Measurements from ENCODE around the gene DNAJC4.
A peak's percentile ranks its signal among the peaks of the same experiment; 100 is the strongest.

Gene DNAJC4

GRCh38 chr11:64198511-64198910 lies 31.8 kb upstream of the DNAJC4 start:
- no peaks in the 10 kb centered on the region for H3K9me3 ChIP-seq (ENCODE audit: control insufficient read depth, insufficient read depth, low read length)
- H3K36me3 ChIP-seq (ENCODE audit: control insufficient read depth, insufficient read depth, low read length), result peaks cover 61% of the 10 kb centered on the region
- H3K27me3 ChIP-seq (ENCODE audit: control insufficient read depth, insufficient read depth, low read length), result no peaks in the 10 kb centered on the region
- WGBS (ENCODE audit: insufficient coverage, insufficient read length), result no CpG with 5 or more reads among the region's 2 CpGs
- H3K27ac ChIP-seq (ENCODE audit: low read length), result no peak overlapping the region
- H3K4me3 ChIP-seq (ENCODE audit: low read length), result no peak overlapping the region
- DNase-seq (ENCODE audit: low read depth, low spot score), result no peak
- H3K4me1 ChIP-seq (ENCODE audit: control insufficient read depth, insufficient read depth, low read length), result no peaks in the 10 kb centered on the region

DNA sequence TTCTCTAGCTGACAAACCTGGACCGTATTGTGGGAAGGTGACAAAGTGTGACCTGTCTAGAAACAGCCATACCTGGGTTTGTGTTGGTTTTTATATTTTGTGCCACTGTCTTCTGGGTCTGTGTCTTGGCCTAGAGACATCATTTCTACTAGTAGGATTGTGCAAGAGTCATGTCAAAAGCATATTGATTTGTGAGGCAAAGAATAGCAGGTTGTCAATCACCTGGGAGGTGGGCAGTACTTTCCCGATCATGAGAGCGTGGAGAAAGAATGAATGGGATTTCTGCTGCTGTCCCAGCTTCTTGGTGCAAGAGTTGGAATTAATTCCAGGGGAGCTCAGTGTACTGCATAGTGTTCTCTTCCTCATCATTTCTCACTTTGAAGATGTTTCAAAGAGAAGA lies 28.8 kb upstream of the DNAJC4 start:
- Histone ChIP-seq H3K36me3 (ENCODE audit: control insufficient read depth, insufficient read depth, low read length) (peaks cover 59% of the 10 kb centered on the region), H3K4me1 (ENCODE audit: control insufficient read depth, insufficient read depth, low read length) (no peaks in the 10 kb centered on the region)
- WGBS (ENCODE audit: insufficient coverage, insufficient read length), result no CpG with 5 or more reads among the region's 3 CpGs

DNA sequence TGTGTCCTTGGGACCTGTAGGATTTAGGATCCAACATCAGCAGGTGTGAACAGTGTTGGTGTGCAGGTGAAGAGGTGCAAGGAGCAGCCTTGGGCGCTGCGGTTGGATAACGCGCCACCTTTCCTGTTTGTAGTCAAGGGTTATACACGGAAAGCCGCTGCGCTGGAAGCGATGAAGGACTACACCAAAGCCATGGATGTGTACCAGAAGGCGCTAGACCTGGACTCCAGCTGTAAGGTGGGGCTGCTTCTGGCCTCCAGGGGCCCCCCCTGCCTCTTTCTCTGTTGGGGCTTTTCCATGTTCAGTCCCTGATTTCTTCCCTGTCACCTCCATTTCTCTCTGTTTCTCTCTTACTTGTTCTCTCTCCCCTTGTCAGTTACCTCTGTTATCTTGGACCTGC lies 27.4 kb upstream of the DNAJC4 start:
- no peak overlapping the region for H3K4me3 ChIP-seq (ENCODE audit: low read length)
- peaks cover 57% of the 10 kb centered on the region for H3K36me3 ChIP-seq (ENCODE audit: control insufficient read depth, insufficient read depth, low read length)

More for the DNA sequence above, 28.8 kb upstream of the DNAJC4 start:
- Histone ChIP-seq H3K4me3 (ENCODE audit: low read length) (no peak overlapping the region), H3K27me3 (ENCODE audit: control insufficient read depth, insufficient read depth, low read length) (no peaks in the 10 kb centered on the region), H3K27ac (ENCODE audit: low read length) (no peak overlapping the region), H3K9me3 (ENCODE audit: control insufficient read depth, insufficient read depth, low read length) (no peaks in the 10 kb centered on the region)
- DNase-seq (ENCODE audit: low read depth, low spot score), result no peak

DNA sequence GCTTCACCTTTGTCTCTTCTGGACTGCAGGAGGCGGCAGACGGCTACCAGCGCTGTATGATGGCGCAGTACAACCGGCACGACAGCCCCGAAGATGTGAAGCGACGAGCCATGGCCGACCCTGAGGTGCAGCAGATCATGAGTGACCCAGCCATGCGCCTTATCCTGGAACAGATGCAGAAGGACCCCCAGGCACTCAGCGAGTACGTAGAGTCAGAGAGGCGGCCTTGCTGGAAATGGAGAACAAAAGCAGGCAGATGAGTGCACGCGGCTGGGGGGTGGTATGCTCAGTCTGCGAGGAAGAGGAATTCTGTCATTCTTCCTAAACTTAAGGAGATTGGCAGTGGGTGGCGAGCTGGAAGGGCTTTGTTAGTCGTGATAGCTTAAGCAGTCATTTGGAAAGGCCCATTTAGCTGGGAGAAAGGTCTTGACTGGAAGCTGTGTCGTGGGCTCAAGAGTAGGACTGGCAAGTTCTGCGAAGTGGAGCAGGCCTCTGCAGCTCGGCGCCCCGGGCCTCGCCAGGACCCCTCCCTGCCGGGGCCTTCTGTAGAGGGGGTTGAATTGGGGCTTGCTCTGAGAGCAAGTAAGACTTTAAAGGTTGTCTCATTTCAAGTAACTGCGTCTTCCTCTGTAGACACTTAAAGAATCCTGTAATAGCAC lies 26.8 kb upstream of the DNAJC4 start:
- Histone ChIP-seq H3K9me3 (ENCODE audit: control insufficient read depth, insufficient read depth, low read length) (no peaks in the 10 kb centered on the region), H3K27me3 (ENCODE audit: control insufficient read depth, insufficient read depth, low read length) (no peaks in the 10 kb centered on the region), H3K4me3 (ENCODE audit: low read length) (no peak overlapping the region), H3K36me3 (ENCODE audit: control insufficient read depth, insufficient read depth, low read length) (peaks cover 52% of the 10 kb centered on the region), H3K4me1 (ENCODE audit: control insufficient read depth, insufficient read depth, low read length) (peaks cover 2% of the 10 kb centered on the region; the same call in 1 of the 2 replicates), H3K27ac (ENCODE audit: low read length) (no peak overlapping the region)
- no peak for DNase-seq (ENCODE audit: low read depth, low spot score)
- WGBS (ENCODE audit: insufficient coverage, insufficient read length), result no CpG with 5 or more reads among the region's 27 CpGs

More for the DNA sequence above, 27.4 kb upstream of the DNAJC4 start:
- Histone ChIP-seq H3K27me3 (ENCODE audit: control insufficient read depth, insufficient read depth, low read length) (no peaks in the 10 kb centered on the region), H3K27ac (ENCODE audit: low read length) (no peak overlapping the region), H3K9me3 (ENCODE audit: control insufficient read depth, insufficient read depth, low read length) (no peaks in the 10 kb centered on the region), H3K4me1 (ENCODE audit: control insufficient read depth, insufficient read depth, low read length) (peaks cover 2% of the 10 kb centered on the region; the same call in 1 of the 2 replicates)
- WGBS (ENCODE audit: insufficient coverage, insufficient read length), result no CpG with 5 or more reads among the region's 9 CpGs
- DNase-seq (ENCODE audit: low read depth, low spot score), result no peak

DNA sequence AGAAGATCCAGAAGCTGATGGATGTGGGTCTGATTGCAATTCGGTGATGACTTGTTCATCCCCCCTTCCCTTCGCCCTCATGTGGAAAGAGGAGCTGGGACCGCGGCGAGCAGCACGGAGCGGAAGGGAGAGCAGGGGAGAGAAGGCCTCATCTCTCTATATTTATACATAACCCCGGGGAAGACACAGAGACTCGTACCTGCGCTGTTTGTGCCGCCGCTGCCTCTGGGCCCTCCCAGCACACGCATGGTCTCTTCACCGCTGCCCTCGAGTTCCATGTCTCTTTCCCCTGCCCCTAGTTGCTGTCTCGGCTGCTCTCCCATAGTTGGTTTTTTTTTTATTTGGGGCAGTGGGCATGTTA lies 26.3 kb upstream of the DNAJC4 start:
- H3K27me3 ChIP-seq (ENCODE audit: control insufficient read depth, insufficient read depth, low read length), result no peaks in the 10 kb centered on the region
- peaks cover 2% of the 10 kb centered on the region; the same call in 1 of the 2 replicates for H3K4me1 ChIP-seq (ENCODE audit: control insufficient read depth, insufficient read depth, low read length)
- DNase-seq (ENCODE audit: low read depth, low spot score), result no peak
- H3K9me3 ChIP-seq (ENCODE audit: control insufficient read depth, insufficient read depth, low read length), result no peaks in the 10 kb centered on the region
- peaks cover 52% of the 10 kb centered on the region for H3K36me3 ChIP-seq (ENCODE audit: control insufficient read depth, insufficient read depth, low read length)
- H3K4me3 ChIP-seq (ENCODE audit: low read length), result no peak overlapping the region
- H3K27ac ChIP-seq (ENCODE audit: low read length), result no peak overlapping the region
- WGBS (ENCODE audit: insufficient coverage, insufficient read length), result no CpG with 5 or more reads among the region's 16 CpGs

- Histone ChIP-seq H3K4me1 (ENCODE audit: control insufficient read depth, insufficient read depth, low read length) (peaks cover 2% of the 10 kb centered on the region; the same call in 1 of the 2 replicates), H3K36me3 (ENCODE audit: control insufficient read depth, insufficient read depth, low read length) (peaks cover 52% of the 10 kb centered on the region), H3K27me3 (ENCODE audit: control insufficient read depth, insufficient read depth, low read length) (no peaks in the 10 kb centered on the region), H3K4me3 (ENCODE audit: low read length) (no peak overlapping the region), H3K9me3 (ENCODE audit: control insufficient read depth, insufficient read depth, low read length) (no peaks in the 10 kb centered on the region), H3K27ac (ENCODE audit: low read length) (no peak overlapping the region)
- DNase-seq (ENCODE audit: low read depth, low spot score), result peak; percentile 63
- WGBS (ENCODE audit: insufficient coverage, insufficient read length), result no CpG with 5 or more reads among the region's 7 CpGs
Observed at GRCh38 chr11:64204464-64204989, 25.8 kb upstream of the DNAJC4 start.

DNA sequence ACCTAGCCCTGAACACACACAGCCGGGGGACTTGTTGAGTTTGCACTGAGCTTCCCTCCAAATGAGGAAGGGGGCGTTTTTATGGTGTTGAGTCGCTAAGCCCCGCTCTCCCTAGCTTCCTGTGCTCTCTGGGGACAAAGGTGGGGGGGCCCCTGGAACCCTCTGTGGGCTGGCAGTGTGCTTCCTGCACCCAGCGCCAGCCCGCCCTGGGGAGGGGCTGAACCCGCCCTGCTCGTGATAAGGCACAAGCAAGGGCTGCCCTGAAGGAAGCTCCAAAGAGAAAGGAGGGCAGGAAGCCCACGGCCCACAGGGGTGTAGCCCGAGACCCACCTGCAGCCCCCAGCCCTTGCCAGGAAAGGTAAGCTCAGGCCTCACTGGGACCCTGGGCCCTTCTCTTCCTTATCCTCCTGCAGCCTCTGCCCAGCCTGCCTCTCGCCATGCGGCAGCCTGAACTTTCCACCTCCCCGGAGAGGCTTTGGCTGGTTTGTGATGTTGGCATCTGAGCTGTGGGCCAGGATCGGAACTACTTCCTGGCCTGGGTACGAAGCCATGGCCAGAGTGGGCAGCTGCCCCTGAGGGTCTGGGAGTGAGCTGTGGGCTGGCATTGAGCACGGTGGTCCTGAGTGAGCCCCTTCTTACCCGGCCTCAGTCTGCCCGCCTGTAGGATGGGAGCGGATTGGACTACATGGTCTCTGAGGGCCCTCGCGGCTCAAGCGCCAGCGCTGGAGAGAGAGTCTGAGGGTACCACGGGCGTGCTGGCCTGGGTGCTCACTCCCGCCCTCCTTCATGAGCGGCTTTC lies 23.7 kb upstream of the DNAJC4 start, which contains the start of gene FERMT3:
TSS of gene FERMT3 (plus strand) at position 265 of the 799 bp plus-strand sequence. CDS start 644 bp downstream, outside the sequence.
- no peaks in the 10 kb centered on the region for H3K9me3 ChIP-seq (ENCODE audit: control insufficient read depth, insufficient read depth, low read length)
- no peak within 1 kb of the TSS for H3K27ac ChIP-seq (ENCODE audit: low read length)
- H3K36me3 ChIP-seq (ENCODE audit: control insufficient read depth, insufficient read depth, low read length), result peaks cover 41% of the 10 kb centered on the region
- peaks cover 2% of the 10 kb centered on the region; the same call in 1 of the 2 replicates for H3K4me1 ChIP-seq (ENCODE audit: control insufficient read depth, insufficient read depth, low read length)
- DNase-seq (ENCODE audit: low read depth, low spot score), result no peak
- no peaks in the 10 kb centered on the region for H3K27me3 ChIP-seq (ENCODE audit: control insufficient read depth, insufficient read depth, low read length)
- WGBS (ENCODE audit: insufficient coverage, insufficient read length), result no CpG with 5 or more reads among the region's 27 CpGs
- H3K4me3 ChIP-seq (ENCODE audit: low read length), result no peak within 1 kb of the TSS

GRCh38 chr11:64207256-64208085 lies 22.9 kb upstream of the DNAJC4 start:
- H3K9me3 ChIP-seq (ENCODE audit: control insufficient read depth, insufficient read depth, low read length), result no peaks in the 10 kb centered on the region
- peaks cover 2% of the 10 kb centered on the region; the same call in 1 of the 2 replicates for H3K4me1 ChIP-seq (ENCODE audit: control insufficient read depth, insufficient read depth, low read length)
- no peaks in the 10 kb centered on the region for H3K27me3 ChIP-seq (ENCODE audit: control insufficient read depth, insufficient read depth, low read length)
- DNase-seq (ENCODE audit: low read depth, low spot score), result no peak
- peaks cover 36% of the 10 kb centered on the region for H3K36me3 ChIP-seq (ENCODE audit: control insufficient read depth, insufficient read depth, low read length)
- H3K4me3 ChIP-seq (ENCODE audit: low read length), result no peak overlapping the region
- WGBS (ENCODE audit: insufficient coverage, insufficient read length), result no CpG with 5 or more reads among the region's 30 CpGs
- H3K27ac ChIP-seq (ENCODE audit: low read length), result no peak overlapping the region

DNA sequence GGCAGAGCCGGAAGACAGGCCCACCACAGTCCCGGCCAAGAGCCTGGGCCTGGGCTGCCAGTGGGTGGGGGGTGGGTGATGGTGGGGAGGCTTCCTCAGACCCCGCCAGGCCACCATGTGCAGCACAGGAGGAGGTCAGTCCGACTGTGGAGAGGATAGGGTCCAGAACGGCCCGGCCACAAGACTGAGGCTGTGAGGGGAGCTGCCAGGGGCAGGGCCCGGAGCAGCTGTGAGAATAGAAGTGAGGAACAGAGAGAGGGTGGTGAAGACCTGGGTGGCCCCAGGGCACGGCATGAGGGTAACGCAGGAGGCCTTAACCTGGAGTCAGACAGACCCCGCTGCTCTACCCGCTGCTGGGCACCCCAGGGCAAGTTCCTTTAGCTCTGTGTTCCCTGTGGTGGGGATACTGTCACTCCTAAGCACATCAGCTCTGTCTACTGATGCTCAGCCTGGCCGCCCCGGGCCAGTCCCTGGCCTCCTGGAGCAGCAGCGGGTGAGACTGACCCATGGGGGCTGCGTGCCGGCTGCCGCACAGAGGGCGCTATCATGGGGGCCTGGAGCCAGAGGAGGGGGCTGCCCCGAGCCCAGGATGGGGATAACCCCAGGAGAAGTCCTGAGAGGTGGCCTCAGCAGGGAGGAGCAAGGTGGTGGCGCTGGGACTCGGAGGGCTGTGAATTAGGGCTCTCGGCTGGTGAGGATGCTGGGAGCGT lies 22.1 kb upstream of the DNAJC4 start:
- no peak for DNase-seq (ENCODE audit: low read depth, low spot score)
- Histone ChIP-seq H3K27me3 (ENCODE audit: control insufficient read depth, insufficient read depth, low read length) (no peaks in the 10 kb centered on the region), H3K4me1 (ENCODE audit: control insufficient read depth, insufficient read depth, low read length) (peaks cover 2% of the 10 kb centered on the region; the same call in 1 of the 2 replicates), H3K4me3 (ENCODE audit: low read length) (no peak overlapping the region), H3K27ac (ENCODE audit: low read length) (no peak overlapping the region), H3K9me3 (ENCODE audit: control insufficient read depth, insufficient read depth, low read length) (no peaks in the 10 kb centered on the region), H3K36me3 (ENCODE audit: control insufficient read depth, insufficient read depth, low read length) (peaks cover 29% of the 10 kb centered on the region)
- no CpG with 5 or more reads among the region's 23 CpGs for WGBS (ENCODE audit: insufficient coverage, insufficient read length)
